HFFc6 (cell line): ENCODE results near the gene ASCL3. TPM values are rescaled to one million over a fixed set of nuclear protein-coding genes. Genes with fewer than 3 reads are reported as not detected.
"Not testable (repeated sequence)": the region's sequence is repeated elsewhere in the genome, so short reads cannot be mapped to it uniquely, and the experiment has no call there.

Experiments used
- DNase-seq: peaks from one replicate; pipeline ENCODE4 v3.0.0-alpha.2; 2018
- H3K27ac Mint-ChIP-seq: 2 replicates; pipeline ENCODE4 v1.8.0; 2020; ENCODE audit warnings: mild to moderate bottlenecking, mixed read lengths
- H3K27me3 Mint-ChIP-seq: 2 replicates; pipeline ENCODE4 v1.8.0; 2021; ENCODE audit warnings: mild to moderate bottlenecking, moderate library complexity, mixed read lengths; ENCODE audit not compliant: insufficient read depth
- H3K36me3 Mint-ChIP-seq: 2 replicates; pipeline ENCODE4 v1.8.0; 2021; ENCODE audit warnings: low read depth, mixed read lengths
- H3K4me1 Mint-ChIP-seq: 2 replicates; pipeline ENCODE4 v1.8.0; 2020; ENCODE audit warnings: low read depth, mixed read lengths
- H3K4me3 Mint-ChIP-seq: 2 replicates; pipeline ENCODE4 v1.8.0; 2020; ENCODE audit warnings: mild to moderate bottlenecking, moderate library complexity, mixed read lengths
- H3K9me3 Mint-ChIP-seq: 2 replicates; pipeline ENCODE4 v1.8.0; 2020; ENCODE audit warnings: mild to moderate bottlenecking, mixed read lengths
- total RNA-seq, 6 experiments: library from RNA; stranded (reverse); fragmentation: NEBNext Ultra II Directional; extraction: Animal tissue kit (Norgen Biotek cat#: 25700); gene quantifications; 2 replicates in 1 of 6; 3 replicates in 5 of 6; pipeline ENCODE4 v1.2.3, GENCODE V29; 2021
- TF ChIP-seq, protein P1 (sequence below): fragments of 200-600 bp; sonication (generic); IDR thresholded peaks from 2 replicates; pipeline ENCODE4 v1.5.0; 2021; ENCODE audit warnings: antibody characterized with exemption, mild to moderate bottlenecking

The ASCL3 gene
- total RNA-seq, 6 experiments from 2014 or later, result not detected

- Mint-ChIP-seq H3K27me3 (no peaks in the 10 kb centered on the region), H3K27ac (peak overlapping the region; percentile 65), H3K4me3 (peak overlapping the region; percentile 44), H3K36me3 (no peaks in the 10 kb centered on the region), H3K4me1 (peaks cover 47% of the 10 kb centered on the region), H3K9me3 (peaks cover 6% of the 10 kb centered on the region; the same call in 1 of the 2 replicates)
- TF ChIP-seq, protein P1, sequence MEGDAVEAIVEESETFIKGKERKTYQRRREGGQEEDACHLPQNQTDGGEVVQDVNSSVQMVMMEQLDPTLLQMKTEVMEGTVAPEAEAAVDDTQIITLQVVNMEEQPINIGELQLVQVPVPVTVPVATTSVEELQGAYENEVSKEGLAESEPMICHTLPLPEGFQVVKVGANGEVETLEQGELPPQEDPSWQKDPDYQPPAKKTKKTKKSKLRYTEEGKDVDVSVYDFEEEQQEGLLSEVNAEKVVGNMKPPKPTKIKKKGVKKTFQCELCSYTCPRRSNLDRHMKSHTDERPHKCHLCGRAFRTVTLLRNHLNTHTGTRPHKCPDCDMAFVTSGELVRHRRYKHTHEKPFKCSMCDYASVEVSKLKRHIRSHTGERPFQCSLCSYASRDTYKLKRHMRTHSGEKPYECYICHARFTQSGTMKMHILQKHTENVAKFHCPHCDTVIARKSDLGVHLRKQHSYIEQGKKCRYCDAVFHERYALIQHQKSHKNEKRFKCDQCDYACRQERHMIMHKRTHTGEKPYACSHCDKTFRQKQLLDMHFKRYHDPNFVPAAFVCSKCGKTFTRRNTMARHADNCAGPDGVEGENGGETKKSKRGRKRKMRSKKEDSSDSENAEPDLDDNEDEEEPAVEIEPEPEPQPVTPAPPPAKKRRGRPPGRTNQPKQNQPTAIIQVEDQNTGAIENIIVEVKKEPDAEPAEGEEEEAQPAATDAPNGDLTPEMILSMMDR, result no peak
- peak; percentile 55 for DNase-seq
Measured at GRCh38 chr11:8905528-8906165, 37.2 kb downstream of the ASCL3 start.

GRCh38 chr11:8899119-8899753 is 43.6 kb downstream of the ASCL3 start:
- TF ChIP-seq, protein P1, result no peak
- Mint-ChIP-seq H3K36me3 (peaks cover 11% of the 10 kb centered on the region), H3K9me3 (peaks cover 21% of the 10 kb centered on the region), H3K4me3 (no peak overlapping the region), H3K4me1 (no peaks in the 10 kb centered on the region), H3K27me3 (no peaks in the 10 kb centered on the region; the same call in 1 of the 2 replicates), H3K27ac (no peak overlapping the region)
- no peak for DNase-seq

DNA sequence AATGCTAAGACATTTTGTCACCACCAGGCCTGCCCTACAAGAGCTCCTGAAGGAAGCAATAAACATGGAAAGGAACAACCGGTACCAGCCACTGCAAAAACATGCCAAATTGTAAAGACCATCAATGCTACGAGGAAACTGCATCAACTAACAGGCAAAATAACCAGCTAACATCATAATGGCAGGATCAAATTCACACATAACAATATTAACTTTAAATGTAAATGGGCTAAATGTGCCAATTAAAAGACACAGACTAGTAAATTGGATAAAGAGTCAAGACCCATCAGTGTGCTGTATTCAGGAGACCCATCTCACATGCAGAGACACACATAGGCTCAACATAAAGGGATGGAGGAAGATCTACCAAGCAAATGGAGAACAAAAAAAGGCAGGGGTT is 51.6 kb downstream of the ASCL3 start:
- Mint-ChIP-seq H3K36me3 (peaks cover 10% of the 10 kb centered on the region), H3K9me3 (peaks cover 16% of the 10 kb centered on the region)
- not testable (repeated sequence) for DNase-seq, H3K4me3 Mint-ChIP-seq, H3K27me3 Mint-ChIP-seq, H3K4me1 Mint-ChIP-seq, H3K27ac Mint-ChIP-seq

Other genes starting within 250 kb of the ASCL3 start
- gene AKIP1, start 31.8 kb downstream of the ASCL3 start, total RNA-seq, result 10 to 100 TPM; 39.9 to 47.3 (median 42.5) TPM
- not detected for gene C11orf16, start 10.1 kb downstream of the ASCL3 start, total RNA-seq
- gene TMEM9B, start 21.4 kb upstream of the ASCL3 start, total RNA-seq, result 10 to 100 TPM; 50.0 to 66.0 (median 59.7) TPM
- gene NRIP3, start 61.0 kb upstream of the ASCL3 start, total RNA-seq, result 10 to 100 TPM in 4 of 6 experiments, 1 to 10 TPM in 2; 7.8 to 18.6 (median 16.2) TPM
- gene SCUBE2, start 148.6 kb upstream of the ASCL3 start, total RNA-seq, result 1 to 10 TPM in 1 of 6 experiments, under 1 TPM in 5; 0.31 to 1.1 (median 0.80) TPM